DMS 273 (cell line): ENCODE data around the gene TTLL3.

Experiments
- DNase-seq: peaks from one replicate; lab custom pipeline; 2025; ENCODE audit not compliant: unreplicated experiment; lab: John Stamatoyannopoulos, UW

TTLL3 gene

DNA sequence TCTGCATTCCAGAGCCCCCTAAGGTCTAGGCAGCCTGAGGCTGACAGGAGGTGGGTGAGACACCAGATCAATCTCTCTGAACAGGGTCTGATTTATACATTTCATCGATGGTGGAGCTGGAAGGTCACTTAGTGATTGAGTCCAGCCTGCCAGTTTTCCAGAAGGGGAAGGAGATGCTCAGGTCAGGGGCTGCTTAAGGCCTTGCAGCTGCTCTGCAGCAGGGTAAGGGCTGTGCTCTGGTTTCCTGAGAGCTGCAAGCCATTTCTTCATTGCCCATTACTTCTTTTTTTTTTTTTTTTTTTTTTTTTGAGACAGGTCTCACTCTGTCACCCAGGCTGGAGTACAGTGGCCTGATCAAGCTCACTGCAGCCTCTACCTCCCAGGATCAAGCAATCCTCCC lies 28.5 kb upstream of the TTLL3 start:
- no peak for DNase-seq

DNA sequence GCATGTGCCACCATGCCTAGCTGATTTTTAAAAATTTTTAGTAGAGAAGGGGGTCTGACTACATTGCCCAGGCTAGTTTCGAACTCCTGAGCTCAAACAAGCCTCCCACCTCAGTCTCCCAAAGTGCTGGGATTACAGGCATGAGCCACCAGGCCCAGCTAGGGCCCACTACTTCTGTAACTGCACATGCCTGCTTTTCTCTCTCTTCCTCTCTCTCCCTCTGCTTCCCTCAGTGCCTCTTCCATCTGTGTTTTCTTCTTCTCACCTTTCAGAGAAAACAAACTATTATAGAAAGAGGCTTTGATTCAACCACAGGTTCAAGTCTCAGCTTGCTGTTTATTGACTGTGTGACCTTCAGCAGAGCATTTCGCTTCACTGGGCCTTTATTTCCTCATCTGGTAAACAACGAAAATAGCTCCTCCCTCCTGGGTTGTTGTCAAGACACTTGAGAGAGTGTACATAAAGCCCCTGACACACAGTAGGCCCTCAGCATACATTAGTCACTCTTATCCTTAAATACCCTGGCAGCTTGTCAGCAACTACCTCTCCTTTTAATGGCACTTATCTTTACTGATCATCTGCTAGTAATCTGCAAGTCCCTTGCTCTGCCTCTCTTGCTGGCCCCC lies 28.0 kb upstream of the TTLL3 start:
- no peak for DNase-seq

DNA sequence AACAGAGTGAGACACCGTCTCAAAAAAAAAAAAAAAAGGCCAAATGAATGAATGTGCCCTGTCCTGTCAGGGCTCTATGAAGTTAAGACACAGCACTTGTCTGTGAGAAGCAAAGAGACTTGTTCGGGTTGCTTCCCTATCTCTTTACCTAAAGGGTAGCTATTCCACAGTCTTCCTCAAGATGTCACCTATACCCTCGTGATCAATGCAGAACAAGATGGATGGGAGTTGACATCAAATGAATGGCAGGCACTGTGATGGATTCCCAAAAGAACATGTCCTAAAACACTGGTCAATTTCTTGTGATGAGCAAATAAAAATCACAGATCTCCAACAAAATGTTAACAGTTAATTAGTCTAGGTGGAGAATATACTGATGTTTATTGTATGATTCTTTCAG lies 27.3 kb upstream of the TTLL3 start:
- peak; percentile 16 for DNase-seq

DNA sequence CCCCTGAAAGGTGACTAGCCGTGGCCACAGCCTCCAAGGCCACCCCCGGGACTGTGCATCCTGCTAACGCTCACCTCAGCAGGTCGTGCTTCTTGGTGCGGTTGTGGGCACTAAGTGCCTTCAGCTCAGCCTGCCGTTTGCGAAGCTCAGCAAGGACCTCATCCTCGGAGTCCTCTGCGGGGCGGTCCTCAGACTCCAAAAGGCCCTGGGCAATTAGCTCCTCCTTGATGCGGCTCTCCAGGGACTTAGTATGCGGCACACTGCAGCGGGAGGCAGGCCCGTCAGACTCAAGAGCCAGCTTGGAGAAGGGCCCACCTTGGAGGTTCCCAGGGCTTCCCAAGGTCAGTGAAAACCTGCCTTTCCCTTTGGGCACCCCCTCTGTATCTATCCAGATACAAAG lies 26.1 kb upstream of the TTLL3 start:
- no peak for DNase-seq

DNA sequence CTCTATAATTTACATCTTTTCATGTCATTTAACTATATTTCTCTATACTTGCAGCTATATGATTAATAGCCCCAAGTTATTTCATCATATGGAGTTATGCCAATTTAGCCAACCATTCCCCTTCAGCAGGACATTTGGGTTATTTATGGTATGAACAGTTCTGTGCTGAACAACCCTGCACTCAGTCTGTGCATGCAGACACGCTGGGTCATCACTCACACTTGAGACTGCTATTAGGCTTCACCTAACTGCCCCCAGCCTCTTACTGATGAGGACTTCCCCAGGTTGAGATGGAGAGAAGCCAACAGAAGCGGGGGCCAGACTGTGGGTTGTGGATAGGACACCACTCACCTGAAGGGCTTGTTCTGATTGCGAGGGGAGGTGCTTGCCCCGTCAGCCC lies 25.1 kb upstream of the TTLL3 start:
- no peak for DNase-seq

DNA sequence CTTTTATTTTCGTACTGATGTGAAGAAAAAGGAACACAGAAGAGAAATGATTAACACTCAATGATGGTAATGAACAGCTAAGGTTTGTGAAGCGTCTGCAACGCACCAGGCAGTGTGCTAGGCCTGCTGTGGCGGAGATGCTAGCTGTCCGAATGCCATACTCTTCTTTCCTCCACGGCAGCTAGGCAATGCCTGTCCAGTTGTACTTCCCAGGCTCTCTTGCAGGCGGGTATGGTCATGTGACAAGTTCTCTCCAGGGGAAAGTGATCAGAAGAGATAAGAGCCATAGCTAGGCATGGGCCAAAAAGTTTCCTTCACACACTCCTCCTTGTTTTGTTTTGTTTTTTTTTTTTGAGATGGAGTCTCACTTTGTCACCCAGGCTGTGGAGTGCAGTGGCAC lies 24.5 kb upstream of the TTLL3 start:
- DNase-seq = no peak

DNA sequence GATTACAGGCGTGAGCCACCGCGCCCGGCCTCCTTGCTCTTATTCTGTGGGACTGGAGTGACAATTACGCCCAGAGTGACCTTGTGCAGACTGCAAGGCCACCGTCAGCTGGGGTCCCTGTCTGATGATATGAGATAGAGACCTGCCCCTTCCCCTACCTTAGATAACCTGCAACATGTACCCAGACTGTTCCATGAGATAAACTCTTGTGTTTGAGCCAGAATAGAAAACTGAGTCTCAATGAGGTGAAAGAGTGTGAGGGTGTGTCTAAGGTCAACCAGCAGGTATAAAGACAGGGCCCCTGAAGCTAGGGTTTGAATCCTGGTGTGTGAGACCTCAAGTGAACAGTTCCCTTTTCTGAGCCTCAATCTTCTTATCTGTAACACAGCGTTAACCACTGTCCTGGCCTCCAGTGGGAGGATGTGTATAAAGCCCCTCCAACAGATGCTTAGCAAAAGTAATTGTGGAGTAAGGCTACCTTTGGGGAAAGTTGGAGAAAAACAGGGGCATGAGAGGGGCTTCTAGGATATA lies 23.8 kb upstream of the TTLL3 start:
- no peak for DNase-seq

DNA sequence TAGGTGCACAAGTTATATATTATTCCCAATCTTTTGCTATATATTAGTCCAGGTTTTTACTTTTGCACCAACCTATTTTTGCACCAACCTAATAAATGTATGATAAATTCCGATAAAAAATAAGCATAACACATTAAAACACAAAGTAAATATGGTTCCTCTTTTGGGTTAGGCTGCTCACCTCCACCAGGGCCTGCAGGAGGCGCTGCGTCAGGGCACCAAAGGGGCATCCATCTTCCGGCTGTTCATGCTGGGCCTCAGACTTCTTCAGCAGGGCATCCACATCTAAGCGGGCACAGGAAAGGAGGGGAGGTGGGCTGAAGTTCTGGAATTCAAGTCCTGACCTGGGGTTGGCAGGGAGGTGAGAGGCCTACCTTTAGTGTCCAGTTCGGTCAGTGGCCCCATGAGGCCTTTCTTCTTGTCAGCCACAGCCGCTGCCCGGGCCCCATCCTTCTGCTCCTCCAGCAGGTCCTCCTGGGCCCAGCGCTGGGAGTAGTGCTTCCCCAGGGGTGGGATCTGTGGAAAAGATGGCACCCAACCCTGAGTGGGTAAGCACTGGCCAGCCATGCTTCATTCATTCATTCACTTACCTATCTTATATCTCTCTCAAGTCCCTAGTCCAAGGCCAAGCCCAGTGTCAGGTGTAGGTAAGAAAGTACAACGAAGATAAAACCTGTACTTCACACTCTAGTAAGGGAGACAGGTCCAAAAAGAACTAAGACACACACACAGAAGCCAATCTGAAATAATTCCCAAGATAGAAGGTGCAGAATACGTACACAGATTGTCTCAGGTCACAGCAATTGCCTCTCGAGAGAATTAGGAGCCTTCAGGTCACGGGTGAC lies 23.0 kb upstream of the TTLL3 start:
- no peak for DNase-seq

DNA sequence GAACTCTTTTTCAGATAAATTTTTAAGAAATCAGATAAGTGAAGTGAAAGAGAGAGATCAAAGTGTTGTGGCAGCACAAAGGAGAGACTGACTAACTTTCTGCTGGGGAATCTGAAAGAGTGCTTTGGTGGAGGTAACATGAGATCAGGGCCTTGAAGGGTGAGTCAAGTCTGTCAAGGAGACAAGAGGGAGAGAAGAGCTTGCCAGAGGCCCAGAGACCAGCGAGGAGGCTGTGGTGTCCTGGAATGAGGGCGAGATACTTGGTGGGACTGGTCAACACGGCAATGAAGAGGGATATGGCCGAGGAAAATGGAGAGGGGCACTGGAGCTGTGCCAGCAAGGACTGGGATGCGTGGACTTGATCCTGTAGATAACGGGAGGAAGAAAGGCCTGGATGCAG lies 22.3 kb upstream of the TTLL3 start:
- DNase-seq = no peak

DNA sequence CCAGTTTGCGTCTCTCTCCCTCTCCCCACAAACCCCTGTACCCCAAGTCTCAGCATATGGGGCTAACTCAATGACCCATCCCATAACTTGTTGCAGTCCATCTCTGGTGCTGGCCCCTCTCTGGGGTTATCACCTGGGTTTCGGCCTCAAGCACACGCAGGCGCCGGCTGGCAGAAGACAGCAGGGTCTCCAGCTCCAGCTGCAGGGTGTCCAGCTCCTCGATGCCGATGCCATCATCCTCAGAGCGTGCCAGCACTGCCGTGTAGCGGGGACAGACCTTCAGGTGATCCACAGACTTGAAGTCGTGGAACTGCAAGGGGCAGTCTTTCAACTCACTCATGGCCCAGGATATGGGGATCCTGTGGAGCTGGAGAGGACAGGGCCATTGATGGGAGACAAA lies 18.9 kb upstream of the TTLL3 start:
- no peak for DNase-seq

DNA sequence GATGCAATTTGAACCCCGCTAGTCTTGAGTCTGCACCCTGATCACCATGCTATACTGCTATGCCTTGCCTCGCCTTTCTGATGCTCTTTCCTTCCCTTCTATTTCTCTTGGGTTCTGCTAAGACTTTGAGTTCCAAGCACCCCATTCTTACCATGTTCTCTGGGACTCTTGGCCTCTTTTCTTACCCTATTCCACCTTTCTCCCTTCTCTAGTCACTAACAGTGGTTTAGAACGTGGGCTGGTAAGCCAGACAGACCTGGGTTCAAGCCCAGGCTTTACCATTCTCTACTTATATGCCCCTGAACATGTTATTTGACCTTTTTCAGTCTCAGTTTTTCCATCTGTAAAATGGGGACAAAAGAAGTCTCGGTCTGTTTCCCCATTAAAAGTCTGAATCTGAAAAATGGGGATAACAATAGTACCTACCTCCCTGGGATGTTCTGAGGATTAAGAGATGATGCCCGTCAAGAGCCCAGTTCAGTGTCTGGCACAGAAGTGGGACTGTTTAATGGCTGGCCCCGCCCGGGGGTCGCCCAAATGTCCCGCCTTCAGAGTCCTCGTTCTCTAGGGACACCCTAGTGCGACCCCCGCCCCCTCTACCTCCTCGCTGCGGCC lies 18.2 kb upstream of the TTLL3 start:
- no peak for DNase-seq

DNA sequence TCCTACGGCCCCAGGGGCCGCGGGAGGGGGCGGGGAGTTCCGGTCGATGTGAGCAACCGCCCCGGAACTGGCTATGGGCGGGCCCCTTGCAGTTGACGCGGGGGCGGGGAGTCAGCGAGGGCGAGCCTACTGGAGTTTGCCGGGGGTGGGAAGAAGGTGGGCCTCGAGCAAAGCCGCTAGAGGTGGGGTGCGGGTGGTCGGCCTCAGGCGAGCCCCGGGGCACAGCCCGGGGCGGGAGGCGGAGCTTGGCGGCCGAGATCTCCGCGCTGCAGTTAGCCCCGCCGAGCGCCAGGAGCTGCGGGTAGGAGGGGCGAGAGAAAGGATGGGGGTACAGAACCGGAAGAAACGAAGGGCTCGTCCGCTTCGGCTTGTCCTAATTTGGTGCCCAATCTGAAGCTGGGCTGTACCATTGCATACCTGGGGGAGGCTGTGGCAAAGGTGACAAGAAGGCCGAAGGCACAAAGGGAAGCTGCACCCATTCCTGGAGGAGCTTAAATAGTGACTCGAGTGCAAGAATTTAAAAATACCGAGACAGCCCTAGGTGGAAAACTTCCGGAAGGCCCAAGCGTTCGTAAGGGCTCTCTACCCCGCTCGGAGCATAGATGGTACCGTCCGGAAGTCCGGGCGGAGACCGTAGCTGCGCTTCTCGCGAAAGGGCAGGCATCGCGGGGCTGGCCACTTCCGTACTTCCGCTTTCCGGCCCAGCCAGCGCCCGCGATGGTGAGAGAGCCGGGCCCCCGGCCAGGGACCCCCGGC lies 17.5 kb upstream of the TTLL3 start, which contains the start of the genes ARPC4 and TADA3:
TSS of gene ARPC4 (plus strand) at position 678 of the 756 bp plus-strand sequence. CDS start at position 718, 40 bp downstream.
TSS of gene TADA3 (minus strand) at position 69 of the 756 bp plus-strand sequence. CDS start 1,007 bp downstream, outside the sequence.
- peak; percentile 96 for DNase-seq

DNA sequence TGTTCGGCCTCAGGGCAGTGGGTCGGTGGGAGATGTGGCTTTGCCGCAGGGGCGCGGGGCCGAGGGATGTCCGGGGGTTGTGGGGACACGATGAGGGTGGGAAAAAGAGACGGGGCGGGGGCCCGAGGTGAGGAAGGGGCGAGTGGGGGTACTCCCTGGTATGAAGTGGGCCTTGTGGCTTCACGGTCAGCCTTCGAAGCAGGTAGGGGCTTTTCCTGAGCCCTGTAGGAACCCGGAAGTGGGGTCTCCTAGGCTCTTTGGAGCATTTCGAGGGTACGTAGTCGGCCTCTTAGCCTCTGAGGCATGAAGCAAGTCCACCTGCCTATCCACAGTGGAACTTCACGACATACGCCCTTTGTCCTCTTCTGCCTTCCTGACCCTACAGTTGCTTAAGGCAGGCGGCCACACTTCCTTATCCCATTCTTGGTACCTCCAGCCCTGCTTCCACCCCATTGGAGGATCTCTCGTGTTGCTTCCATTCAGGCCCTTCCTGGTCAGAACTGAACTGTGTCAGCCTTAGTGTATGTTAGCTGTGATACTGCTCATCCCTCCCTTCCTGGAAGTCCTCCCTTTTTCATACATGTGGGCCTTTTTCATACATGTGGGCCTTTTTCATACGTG lies 16.8 kb upstream of the TTLL3 start:
- DNase-seq = peak; percentile 39

DNA sequence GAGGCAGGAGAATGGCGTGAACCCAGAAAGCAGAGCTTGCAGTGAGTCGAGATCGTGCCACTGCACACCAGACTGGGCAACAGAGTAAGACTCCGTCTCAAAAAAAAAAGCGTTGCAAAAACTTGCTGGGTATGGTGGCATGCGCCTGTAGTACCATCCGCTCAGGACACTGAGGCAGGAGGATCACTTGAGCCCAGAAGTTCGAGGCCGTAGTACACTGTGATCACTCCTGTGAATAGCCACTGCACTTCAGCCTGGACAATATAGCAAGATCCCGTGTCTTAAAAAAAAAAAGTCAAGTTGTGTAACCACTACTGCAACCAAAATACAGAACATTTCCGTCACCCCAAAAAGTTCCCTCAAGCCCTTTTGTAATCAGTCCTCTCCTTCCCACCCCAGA lies 15.7 kb upstream of the TTLL3 start:
- DNase-seq = no peak

DNA sequence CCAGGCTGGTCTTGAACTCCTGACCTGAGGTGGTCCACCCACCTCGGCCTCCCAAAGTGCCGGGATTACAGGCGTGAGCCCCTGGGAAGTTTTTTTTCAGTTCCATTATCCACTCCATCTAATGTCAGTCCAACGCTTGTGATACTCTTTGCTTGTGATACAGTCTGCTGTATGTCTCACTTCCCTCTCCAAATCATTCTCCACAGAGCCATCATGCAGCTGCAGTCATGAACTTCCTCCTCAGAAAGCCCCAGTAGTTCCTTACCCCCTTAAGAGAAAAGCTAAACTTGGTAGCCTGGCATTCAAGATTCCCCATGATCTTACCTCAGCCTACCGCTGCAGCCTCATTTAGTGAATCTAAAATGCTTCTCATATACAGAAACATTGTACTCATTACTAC lies 14.9 kb upstream of the TTLL3 start:
- DNase-seq = no peak

DNA sequence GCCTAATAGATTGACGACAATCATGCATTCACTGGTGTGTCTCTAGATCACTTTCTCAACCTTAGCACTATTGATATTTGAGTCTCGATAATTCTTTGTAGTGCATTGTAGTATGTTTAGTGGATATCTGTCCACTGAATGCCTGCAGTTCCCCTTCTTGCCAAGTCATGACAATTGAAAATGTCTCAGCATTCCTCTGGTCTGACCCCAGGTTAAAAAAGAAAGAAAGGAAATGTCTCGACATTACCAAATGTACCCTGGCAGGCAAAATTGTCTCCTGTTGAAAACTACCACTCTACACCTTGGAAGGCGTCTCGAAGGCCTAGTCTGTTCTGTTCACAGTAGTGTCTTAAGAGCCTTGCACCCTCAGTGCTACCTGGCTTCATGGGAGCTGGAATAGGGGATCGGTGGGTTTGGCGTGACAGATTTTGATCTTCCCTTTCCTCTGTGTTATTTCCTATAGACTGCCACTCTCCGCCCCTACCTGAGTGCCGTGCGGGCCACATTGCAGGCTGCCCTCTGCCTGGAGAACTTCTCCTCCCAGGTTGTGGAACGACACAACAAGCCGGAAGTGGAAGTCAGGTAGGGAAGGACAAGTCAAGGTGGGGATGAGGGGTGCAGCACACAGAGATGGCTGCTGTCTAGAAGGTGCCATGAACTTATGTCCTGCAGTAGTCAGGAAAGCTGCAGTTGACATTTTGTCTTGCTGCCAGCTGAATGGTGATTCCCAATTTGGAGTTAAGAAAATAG lies 12.7 kb upstream of the TTLL3 start:
- DNase-seq = no peak

DNA sequence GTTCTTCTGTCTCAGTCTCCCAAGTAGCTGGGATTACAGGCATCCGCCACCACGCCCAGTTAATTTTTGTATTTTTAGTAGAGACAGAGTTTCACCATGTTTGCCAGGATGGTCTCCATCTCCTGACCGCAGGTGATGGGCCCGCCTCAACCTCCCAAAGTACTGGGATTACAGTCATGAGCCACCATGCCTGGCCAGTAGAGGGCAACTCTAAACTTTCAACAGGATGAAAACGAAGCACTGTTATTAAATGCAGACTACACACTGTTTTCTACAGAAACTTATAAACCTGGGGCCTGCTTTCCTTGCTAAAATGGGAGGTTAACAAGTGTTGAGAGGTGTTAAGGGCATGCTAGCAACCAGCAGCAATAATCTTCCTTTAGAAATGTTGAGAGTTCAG lies 9.5 kb upstream of the TTLL3 start:
- DNase-seq = peak; percentile 26

DNA sequence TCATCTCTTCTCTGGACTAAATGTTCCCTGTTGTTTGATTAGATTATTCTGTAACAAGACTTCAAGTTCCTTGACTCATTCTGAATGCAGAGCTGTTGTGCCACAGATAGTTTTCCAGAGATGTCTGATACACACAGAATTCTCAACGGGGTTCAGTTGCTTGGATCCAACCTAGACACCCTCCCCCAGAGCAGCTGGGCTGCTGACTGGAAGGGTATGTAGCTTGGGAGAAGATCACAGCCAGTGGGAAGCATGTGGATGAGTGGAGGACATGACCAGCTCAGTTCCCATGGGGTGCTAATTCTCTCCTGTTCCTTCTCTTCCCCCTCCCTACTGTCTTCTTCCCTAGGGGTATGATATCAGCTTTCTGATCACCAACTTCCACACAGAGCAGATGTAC lies 6.6 kb upstream of the TTLL3 start:
- no peak for DNase-seq

DNA sequence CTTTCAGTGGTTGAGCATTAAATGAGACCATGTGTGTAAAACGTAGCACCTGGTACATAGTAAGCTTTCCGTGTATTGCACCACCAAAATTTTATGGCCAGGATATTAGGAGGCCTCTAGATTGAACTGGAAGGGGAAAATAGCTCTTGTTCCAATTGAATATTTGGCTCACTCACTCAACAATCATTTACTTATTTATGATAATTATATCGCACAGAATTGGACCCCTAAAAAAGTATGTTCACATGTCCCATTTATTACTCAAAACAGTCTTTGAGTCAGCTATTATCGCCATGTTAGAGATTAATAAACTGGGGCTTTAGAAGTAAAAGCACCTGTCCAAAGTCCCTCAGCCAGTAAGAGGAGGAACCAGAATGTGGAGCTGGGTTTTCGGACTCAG lies 5.1 kb upstream of the TTLL3 start:
- no peak for DNase-seq

DNA sequence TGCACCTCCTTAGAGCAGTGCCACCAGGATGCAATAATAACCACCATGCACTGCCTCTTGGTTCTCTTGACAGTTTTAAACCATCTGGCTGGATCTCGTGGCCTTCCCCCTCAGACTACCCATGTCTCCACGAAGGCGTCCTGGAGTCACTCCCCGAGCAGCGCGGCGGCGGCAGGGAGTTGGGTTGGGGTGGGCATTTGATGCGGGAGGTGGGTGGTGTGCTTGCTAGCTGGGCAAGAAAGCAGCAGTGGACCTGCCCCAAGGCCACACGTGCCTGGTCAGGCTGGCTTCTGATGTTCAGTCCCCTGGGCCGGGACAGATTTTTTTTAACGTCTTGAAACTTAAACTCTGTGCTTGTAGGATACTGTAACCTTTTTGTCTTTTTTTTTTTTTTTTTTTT lies 3.9 kb upstream of the TTLL3 start:
- DNase-seq = peak; percentile 48
